Measurements from ENCODE around the gene CCDC196. TPM values are rescaled to one million over a fixed set of nuclear protein-coding genes. Genes with fewer than 3 reads are reported as not detected.

The CCDC196 gene
- total RNA-seq, 1 experiment from 2014 or later: not detected

- no TSS peak for BruUV-seq (replicated peaks)
- H3K9me2 ChIP-seq (ENCODE audit: insufficient read depth): no peaks in the 10 kb centered on the region
- no peak overlapping the region for H3K4me3 ChIP-seq (replicated peaks in 1 of 2; ENCODE audit: low read depth in 1 of 2, low read length in 2 of 2)
- no peaks in the 10 kb centered on the region for H3K9me3 ChIP-seq (ENCODE audit: control insufficient read depth in 1 of 2, insufficient read depth in 1 of 2, low read depth in 1 of 2, low read length in 2 of 2)
- no peak for TF ChIP-seq ZFX (IDR thresholded peaks at IDR 0.05)
- TF ChIP-seq ATF3 (IDR thresholded peaks at IDR 0.05): no peak
- TF ChIP-seq YY1 (IDR thresholded peaks at IDR 0.05; ENCODE audit: extremely low read depth, insufficient replicate concordance, low read depth, low read length): no peak
- no peak for TF ChIP-seq ZBTB33 (IDR thresholded peaks at IDR 0.05; ENCODE audit: extremely low read depth, insufficient replicate concordance, low read length)
- no peak for TF ChIP-seq JUND (IDR thresholded peaks at IDR 0.05)
- TF ChIP-seq SIN3A (IDR thresholded peaks at IDR 0.05; ENCODE audit: low read depth): no peak
- TF ChIP-seq ZNF274 (IDR thresholded peaks at IDR 0.05; ENCODE audit: low read depth, low read length): no peak
- no peak for TF ChIP-seq EGR1 (IDR thresholded peaks at IDR 0.05; ENCODE audit: low read depth)
- TF ChIP-seq MAX (IDR thresholded peaks at IDR 0.05): no peak
- no peaks in the 10 kb centered on the region for H3K36me3 ChIP-seq (ENCODE audit: control insufficient read depth in 1 of 2, insufficient read depth in 2 of 2, low read length in 2 of 2)
- intact Hi-C loops (cut with micrococcal nuclease): no loop called here
- no peak overlapping the region for H3K27ac ChIP-seq (ENCODE audit: low read depth, low read length)
- DNase-seq (ENCODE audit: low read depth, low spot score): no peak
- H2AFZ ChIP-seq (ENCODE audit: low read depth, low read length, poor library complexity, severe bottlenecking): no peak overlapping the region
- no peaks in the 10 kb centered on the region for H3K27me3 ChIP-seq (ENCODE audit: insufficient read depth, low read length)
- peaks cover 6% of the 10 kb centered on the region; the same call in 1 of the 2 replicates for H4K20me1 ChIP-seq (ENCODE audit: insufficient read depth)
- ChIA-PET POLR2A (no interaction called here), RAD21 (ENCODE audit: low non-redundant PET in 1 of 2, low total read pairs in 2 of 2, uncharacterized antibody in 2 of 2, unreplicated experiment in 2 of 2) (no interaction called here), CTCF (no interaction called here)
- H3K9ac ChIP-seq (ENCODE audit: low read length): no peak overlapping the region
- peaks cover 95% of the 10 kb centered on the region for H3K79me2 ChIP-seq (ENCODE audit: insufficient read depth, low read length)
- H3K4me2 ChIP-seq (ENCODE audit: low read length): no peak overlapping the region
- H3K4me1 ChIP-seq (ENCODE audit: control insufficient read depth in 1 of 2, insufficient read depth in 2 of 2, low read length in 2 of 2): no peaks in the 10 kb centered on the region; a peak in 1 of 4 replicates
- ATAC-seq: no peak
Measured at GRCh38 chr14:66530526-66530925, 44.4 kb downstream of the CCDC196 start.

Measured in HCT116 (cell line).